Testis (tissue), 3 donors: ENCODE measurements around the gene PKHD1. TPM values are rescaled to one million over a fixed set of nuclear protein-coding genes. Genes with fewer than 3 reads are reported as not detected.

Source experiments
- DNase-seq: peaks from one replicate; pipeline ENCODE4 v3.0.0-alpha.2; 2019
- H3K27ac ChIP-seq, 2 donors: fragments of 200-600 bp; sonication (generic); one replicate each; pipeline ENCODE4 v1.5.1; 2019
- H3K27me3 ChIP-seq: fragments of 200-600 bp; sonication (generic); one replicate; pipeline ENCODE4 v1.5.1; 2019
- H3K36me3 ChIP-seq: fragments of 200-600 bp; sonication (generic); one replicate; pipeline ENCODE4 v1.5.1; 2017; ENCODE audit warnings: low read depth; ENCODE audit errors: missing control alignments
- H3K4me1 ChIP-seq: fragments of 200-600 bp; sonication (generic); one replicate; pipeline ENCODE4 v1.5.1; 2019
- H3K4me3 ChIP-seq, 2 donors: fragments of 200-600 bp; sonication (generic); one replicate each; pipeline ENCODE4 v1.5.1; 2017 to 2019
- H3K9me3 ChIP-seq: fragments of 200-600 bp; sonication (generic); one replicate; pipeline ENCODE4 v1.5.1; 2017
- POLR2A ChIP-seq: fragments of 450-650 bp; IDR thresholded peaks from one replicate; pipeline ENCODE4 v1.6.1; 2017; ENCODE audit warnings: antibody characterized with exemption, mild to moderate bottlenecking, moderate library complexity
- WGBS, 2 donors: methylation state at CpG; one replicate each; pipeline ENCODE4 v1.1.5; 2018; 5-methylcytosine and 5-hydroxymethylcytosine counted together
- intact Hi-C: fragments of 100-400 bp; cut with DNase I; formaldehyde crosslinking; loops from one replicate; pipeline ENCODE4 v1.15.1; 2023; ENCODE audit warnings: low total_unique reads
- polyA plus RNA-seq: library from polyadenylated mRNA; stranded (reverse); fragments of 350-450 nt; fragmentation: Illumina TruSeq; extraction: RNeasy Lipid Tissue Mini Kit (QIAGEN cat#74804); gene quantifications from one replicate; pipeline ENCODE4 v1.2.3, GENCODE V29; 2014; ENCODE audit warnings: low read depth, low replicate concordance; ENCODE audit not compliant: insufficient read depth
- total RNA-seq, 2 donors: library from RNA; depleted of rRNA; stranded (reverse); fragments of >200 nt; gene quantifications; one replicate each; pipeline ENCODE4 v1.2.3, GENCODE V29; 2016
- TF ChIP-seq, protein P1 (sequence below), 3 experiments: fragments of 450-650 bp in 2 of 3; fragments of 200-600 bp in 1 of 3; sonication (generic) in 1 of 3; IDR thresholded peaks; one replicate each; pipeline ENCODE4 v1.5.1; 2016 to 2019; ENCODE audit warnings: antibody characterized with exemption in 3 of 3, mild to moderate bottlenecking in 2 of 3, moderate library complexity in 1 of 3

The PKHD1 gene
- total and polyA plus RNA-seq, 3 donors from 2014 or later = 1.3 to 2.3 (median 1.7) TPM

DNA sequence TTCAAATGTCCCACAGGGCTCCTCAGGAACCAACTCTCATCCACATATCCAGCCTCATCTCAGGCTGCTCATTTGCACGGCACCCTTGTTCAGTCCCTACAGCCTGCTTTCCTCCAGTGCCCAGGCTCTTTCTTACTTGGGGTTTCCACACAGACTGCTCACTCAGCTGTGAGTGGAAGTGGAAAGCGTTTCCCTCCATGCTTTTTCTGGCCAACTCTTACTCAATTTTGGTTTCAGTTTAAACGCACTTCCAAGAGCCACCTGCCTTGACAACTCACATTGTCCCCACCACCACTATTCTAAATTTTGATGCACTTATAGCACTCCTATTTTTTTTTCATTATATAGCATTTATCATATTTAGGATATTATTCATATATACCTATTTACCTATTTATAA lies 367.1 kb downstream of the PKHD1 start:
- Histone ChIP-seq H3K4me1 (no peaks in the 10 kb centered on the region), H3K36me3 (no peaks in the 10 kb centered on the region), H3K9me3 (no peaks in the 10 kb centered on the region), H3K4me3 (no peak overlapping the region), H3K27ac (no peak overlapping the region), H3K27me3 (no peaks in the 10 kb centered on the region)
- DNase-seq = no peak
- no peak for TF ChIP-seq POLR2A
- TF ChIP-seq, protein P1, sequence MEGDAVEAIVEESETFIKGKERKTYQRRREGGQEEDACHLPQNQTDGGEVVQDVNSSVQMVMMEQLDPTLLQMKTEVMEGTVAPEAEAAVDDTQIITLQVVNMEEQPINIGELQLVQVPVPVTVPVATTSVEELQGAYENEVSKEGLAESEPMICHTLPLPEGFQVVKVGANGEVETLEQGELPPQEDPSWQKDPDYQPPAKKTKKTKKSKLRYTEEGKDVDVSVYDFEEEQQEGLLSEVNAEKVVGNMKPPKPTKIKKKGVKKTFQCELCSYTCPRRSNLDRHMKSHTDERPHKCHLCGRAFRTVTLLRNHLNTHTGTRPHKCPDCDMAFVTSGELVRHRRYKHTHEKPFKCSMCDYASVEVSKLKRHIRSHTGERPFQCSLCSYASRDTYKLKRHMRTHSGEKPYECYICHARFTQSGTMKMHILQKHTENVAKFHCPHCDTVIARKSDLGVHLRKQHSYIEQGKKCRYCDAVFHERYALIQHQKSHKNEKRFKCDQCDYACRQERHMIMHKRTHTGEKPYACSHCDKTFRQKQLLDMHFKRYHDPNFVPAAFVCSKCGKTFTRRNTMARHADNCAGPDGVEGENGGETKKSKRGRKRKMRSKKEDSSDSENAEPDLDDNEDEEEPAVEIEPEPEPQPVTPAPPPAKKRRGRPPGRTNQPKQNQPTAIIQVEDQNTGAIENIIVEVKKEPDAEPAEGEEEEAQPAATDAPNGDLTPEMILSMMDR (IDR thresholded peaks at IDR 0.05) = no peak
- 90 to 92% methylated on average over 3 of the region's 3 CpGs for WGBS, 2 donors
- intact Hi-C loops = no loop called here

DNA sequence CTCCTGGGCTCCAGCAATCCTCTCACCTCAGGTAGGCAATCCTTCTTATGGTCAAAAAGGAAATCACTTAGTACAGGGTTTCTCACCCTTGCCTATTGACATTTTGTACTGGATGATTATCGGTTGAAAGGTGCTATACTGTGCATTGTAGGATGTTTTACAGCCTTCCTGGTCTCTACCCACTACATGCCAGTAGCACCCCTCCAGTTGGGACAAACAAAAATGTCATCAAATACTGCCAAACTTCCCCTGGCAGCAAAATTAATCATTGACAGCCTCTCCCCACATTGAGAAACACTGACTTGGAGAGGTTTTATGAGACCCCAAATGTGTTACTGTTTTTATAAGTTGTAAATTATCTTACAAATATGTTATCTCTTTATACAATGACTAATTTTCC lies 368.1 kb downstream of the PKHD1 start:
- TF ChIP-seq, protein P1 (IDR thresholded peaks at IDR 0.05) = no peak
- no peak for TF ChIP-seq POLR2A
- no peak overlapping the region for H3K4me3 ChIP-seq
- no peaks in the 10 kb centered on the region for H3K27me3 ChIP-seq
- no peaks in the 10 kb centered on the region for H3K9me3 ChIP-seq
- no peak for DNase-seq
- 89 to 97% methylated on average over 1 of the region's 1 CpG for WGBS, 2 donors
- intact Hi-C loops = no loop called here
- H3K36me3 ChIP-seq = no peaks in the 10 kb centered on the region
- no peaks in the 10 kb centered on the region for H3K4me1 ChIP-seq
- H3K27ac ChIP-seq = no peak overlapping the region

DNA sequence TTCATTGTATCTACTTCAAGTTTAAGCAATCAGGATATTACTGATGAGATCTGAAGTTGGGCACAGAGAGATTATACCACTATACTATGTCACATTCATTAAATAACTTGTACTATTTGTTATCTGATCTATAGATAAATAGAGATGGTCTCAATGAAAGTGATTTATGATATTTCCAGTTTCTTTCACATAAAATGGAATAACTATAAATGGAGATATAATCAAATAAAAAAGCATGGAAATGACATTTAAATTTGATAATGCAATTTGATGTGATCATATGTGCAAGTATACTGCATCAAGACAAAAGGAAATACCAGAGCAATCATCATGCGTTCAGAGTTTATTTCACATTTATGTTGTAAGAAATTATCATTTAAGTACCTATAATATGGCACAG lies 368.9 kb downstream of the PKHD1 start:
- no peak for TF ChIP-seq POLR2A
- TF ChIP-seq, protein P1 (IDR thresholded peaks at IDR 0.05) = no peak
- Histone ChIP-seq H3K4me1 (no peaks in the 10 kb centered on the region), H3K36me3 (no peaks in the 10 kb centered on the region), H3K4me3 (no peak overlapping the region), H3K27ac (no peak overlapping the region), H3K9me3 (no peaks in the 10 kb centered on the region), H3K27me3 (no peaks in the 10 kb centered on the region)
- intact Hi-C loops = no loop called here
- WGBS, 2 donors = 90% methylated on average over 1 of the region's 1 CpG
- DNase-seq = no peak

DNA sequence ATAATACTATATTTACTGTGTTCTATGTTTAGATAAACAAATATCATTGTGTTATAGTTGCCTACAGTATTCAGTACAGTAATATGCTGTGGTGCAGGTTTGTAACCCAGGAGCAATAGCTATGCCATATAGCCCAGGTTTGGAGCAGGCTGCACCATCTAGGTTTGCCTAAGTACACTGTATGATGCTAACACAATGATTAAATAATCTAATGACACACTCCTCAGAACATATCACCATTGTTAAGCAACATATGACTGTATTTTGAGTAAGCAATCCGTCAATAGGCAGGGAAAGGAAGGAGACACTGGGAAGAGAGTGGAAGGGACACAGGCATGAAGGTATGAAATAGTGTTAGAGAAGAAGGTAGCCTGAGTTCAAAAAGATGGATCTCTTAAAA lies 369.9 kb downstream of the PKHD1 start:
- Histone ChIP-seq H3K9me3 (no peaks in the 10 kb centered on the region), H3K27ac (no peak overlapping the region), H3K27me3 (no peaks in the 10 kb centered on the region), H3K4me1 (no peaks in the 10 kb centered on the region), H3K4me3 (no peak overlapping the region), H3K36me3 (no peaks in the 10 kb centered on the region)
- intact Hi-C loops = no loop called here
- no peak for DNase-seq
- 87 to 93% methylated on average over 1 of the region's 1 CpG for whole genome bisulfite sequencing, 2 donors
- TF ChIP-seq POLR2A = no peak
- TF ChIP-seq, protein P1 (IDR thresholded peaks at IDR 0.05) = no peak

DNA sequence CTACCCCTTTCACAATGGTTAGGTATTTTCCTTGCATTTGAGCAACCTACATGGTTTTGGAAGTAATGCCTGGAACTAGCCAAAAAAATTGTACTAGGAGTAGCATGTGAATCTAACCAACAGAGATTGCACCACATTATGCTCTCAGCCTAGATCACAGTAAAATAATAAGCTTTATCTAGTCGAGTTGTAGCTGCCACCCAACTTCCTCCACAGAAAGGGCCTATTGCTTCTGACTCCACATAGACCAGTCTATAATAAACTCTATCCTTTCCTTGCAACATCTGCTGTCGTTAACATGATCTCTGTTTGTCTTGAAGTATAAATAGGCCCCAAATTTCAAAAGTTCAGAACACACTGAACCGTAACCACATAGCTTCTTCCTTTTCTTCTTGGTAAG lies 375.5 kb downstream of the PKHD1 start:
- H3K4me3 ChIP-seq = no peak overlapping the region
- H3K4me1 ChIP-seq = no peaks in the 10 kb centered on the region
- H3K9me3 ChIP-seq = no peaks in the 10 kb centered on the region
- TF ChIP-seq POLR2A = no peak
- TF ChIP-seq, protein P1 (IDR thresholded peaks at IDR 0.05) = no peak
- 67 to 70% methylated on average over 3 of the region's 3 CpGs for WGBS, 2 donors
- no peaks in the 10 kb centered on the region for H3K36me3 ChIP-seq
- H3K27me3 ChIP-seq = no peaks in the 10 kb centered on the region
- H3K27ac ChIP-seq = no peak overlapping the region
- intact Hi-C loops = no loop called here
- DNase-seq = no peak
